PC-9 (cell line): ENCODE data around the gene GNG7.

Experiments used
- EZH2 ChIP-seq: fragments of 200-600 bp; sonication (generic); IDR thresholded peaks from 2 replicates; pipeline ENCODE4 v1.8.0; 2017; ENCODE audit warnings: antibody characterized with exemption, low read depth
- TF ChIP-seq, protein P1 (sequence below): fragments of 200-600 bp; sonication (generic); conservative IDR thresholded peaks from 2 replicates; pipeline ENCODE4 v1.6.1; 2017; ENCODE audit warnings: mixed run types, antibody characterized with exemption, mild to moderate bottlenecking, moderate library complexity

GRCh38 chr19:2609389-2610116, 92.9 kb downstream of the GNG7 start:
- TF ChIP-seq, protein P1, sequence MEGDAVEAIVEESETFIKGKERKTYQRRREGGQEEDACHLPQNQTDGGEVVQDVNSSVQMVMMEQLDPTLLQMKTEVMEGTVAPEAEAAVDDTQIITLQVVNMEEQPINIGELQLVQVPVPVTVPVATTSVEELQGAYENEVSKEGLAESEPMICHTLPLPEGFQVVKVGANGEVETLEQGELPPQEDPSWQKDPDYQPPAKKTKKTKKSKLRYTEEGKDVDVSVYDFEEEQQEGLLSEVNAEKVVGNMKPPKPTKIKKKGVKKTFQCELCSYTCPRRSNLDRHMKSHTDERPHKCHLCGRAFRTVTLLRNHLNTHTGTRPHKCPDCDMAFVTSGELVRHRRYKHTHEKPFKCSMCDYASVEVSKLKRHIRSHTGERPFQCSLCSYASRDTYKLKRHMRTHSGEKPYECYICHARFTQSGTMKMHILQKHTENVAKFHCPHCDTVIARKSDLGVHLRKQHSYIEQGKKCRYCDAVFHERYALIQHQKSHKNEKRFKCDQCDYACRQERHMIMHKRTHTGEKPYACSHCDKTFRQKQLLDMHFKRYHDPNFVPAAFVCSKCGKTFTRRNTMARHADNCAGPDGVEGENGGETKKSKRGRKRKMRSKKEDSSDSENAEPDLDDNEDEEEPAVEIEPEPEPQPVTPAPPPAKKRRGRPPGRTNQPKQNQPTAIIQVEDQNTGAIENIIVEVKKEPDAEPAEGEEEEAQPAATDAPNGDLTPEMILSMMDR, result no peak
- TF ChIP-seq EZH2, result no peak
